Measurements from ENCODE around the gene FAM168B. TPM values are rescaled to one million over a fixed set of nuclear protein-coding genes. Genes with fewer than 3 reads are reported as not detected.
"Not testable (repeated sequence)": the region's sequence is repeated elsewhere in the genome, so short reads cannot be mapped to it uniquely, and the experiment has no call there.

Gene FAM168B
- total RNA-seq, 5 donors from 2014 or later (not counting 1 experiment from before 2014, with no cell fraction given): 61.7 to 84.0 (median 73.3) TPM

- Mint-ChIP-seq H3K27me3 (no peaks in the 10 kb centered on the region), H3K4me1 (peaks cover 54 to 67% (median 65%) of the 10 kb centered on the region in 3 donors), H3K36me3 (peaks cover 60% of the 10 kb centered on the region), H3K4me3 (no peak overlapping the region), H3K27ac (no peak overlapping the region), H3K9me3 (no peaks in the 10 kb centered on the region)
- Histone ChIP-seq H3K9me3 (no peaks in the 10 kb centered on the region), H3K27me3 (replicated peaks in 1 of 2; ENCODE audit: control insufficient read depth in 2 of 2, extremely low read depth in 1 of 2, insufficient read depth in 2 of 2, low read length in 1 of 2) (no peaks in the 10 kb centered on the region), H3K27ac (ENCODE audit: low read length) (no peak overlapping the region), H3K4me1 (ENCODE audit: control insufficient read depth in 1 of 2, extremely low read depth in 1 of 2, insufficient read depth in 2 of 2, low read length in 2 of 2) (peaks cover 0 to 18% of the 10 kb centered on the region in 2 experiments), H3K36me3 (ENCODE audit: control insufficient read depth in 2 of 2, extremely low read depth in 1 of 2, insufficient read depth in 1 of 2, low read length in 1 of 2) (peaks cover 37 to 73% of the 10 kb centered on the region in 2 donors), H3K4me3 (ENCODE audit: control insufficient read depth in 1 of 2, extremely low read depth in 1 of 2, low read length in 1 of 2) (no peak overlapping the region)
- DNase-seq (no peak), ATAC-seq (replicated peaks in 1 of 4) (no peak)
- 100% methylated on average over 4 of the region's 5 CpGs for WGBS (ENCODE audit: insufficient coverage)
- ChIA-PET POLR2A (interaction anchor here in 1 of 2 donors (0.7 kb wide), 1 partner anchor 1181 kb away, joined by 3 read pairs; no protein-coding TSS in a partner anchor), CTCF (no interaction called here)
These were observed 16.6 kb downstream of the FAM168B start for GRCh38 chr2:131076707-131077106.

GRCh38 chr2:131075578-131075977 is 17.7 kb downstream of the FAM168B start:
- H3K4me3 ChIP-seq (ENCODE audit: control insufficient read depth in 1 of 2, extremely low read depth in 1 of 2, low read length in 1 of 2); H3K27ac Mint-ChIP-seq; H3K27me3 Mint-ChIP-seq; DNase-seq; ATAC-seq (replicated peaks in 1 of 4); H3K27ac ChIP-seq (ENCODE audit: low read length); H3K9me3 Mint-ChIP-seq; POLR2A ChIA-PET; H3K27me3 ChIP-seq (replicated peaks in 1 of 2; ENCODE audit: control insufficient read depth in 2 of 2, extremely low read depth in 1 of 2, insufficient read depth in 2 of 2, low read length in 1 of 2); H3K9me3 ChIP-seq; H3K4me3 Mint-ChIP-seq; CTCF ChIA-PET: not testable (repeated sequence)
- 93% methylated on average over 3 of the region's 15 CpGs for WGBS (ENCODE audit: insufficient coverage)
- H3K36me3 ChIP-seq (ENCODE audit: control insufficient read depth in 2 of 2, extremely low read depth in 1 of 2, insufficient read depth in 1 of 2, low read length in 1 of 2): peaks cover 43 to 75% of the 10 kb centered on the region in 2 donors
- peaks cover 49 to 64% (median 62%) of the 10 kb centered on the region in 3 donors for H3K4me1 Mint-ChIP-seq
- peaks cover 0 to 18% of the 10 kb centered on the region in 2 experiments for H3K4me1 ChIP-seq (ENCODE audit: control insufficient read depth in 1 of 2, extremely low read depth in 1 of 2, insufficient read depth in 2 of 2, low read length in 2 of 2)
- H3K36me3 Mint-ChIP-seq: peaks cover 60% of the 10 kb centered on the region

- WGBS (ENCODE audit: insufficient coverage): 100% methylated on average over 3 of the region's 6 CpGs
- H3K4me3 Mint-ChIP-seq; H3K27me3 ChIP-seq (replicated peaks in 1 of 2; ENCODE audit: control insufficient read depth in 2 of 2, extremely low read depth in 1 of 2, insufficient read depth in 2 of 2, low read length in 1 of 2); POLR2A ChIA-PET; H3K27ac ChIP-seq (ENCODE audit: low read length); ATAC-seq (replicated peaks in 1 of 4); H3K9me3 Mint-ChIP-seq; DNase-seq; CTCF ChIA-PET; H3K9me3 ChIP-seq; H3K4me1 ChIP-seq (ENCODE audit: control insufficient read depth in 1 of 2, extremely low read depth in 1 of 2, insufficient read depth in 2 of 2, low read length in 2 of 2); H3K27ac Mint-ChIP-seq; H3K27me3 Mint-ChIP-seq; H3K4me3 ChIP-seq (ENCODE audit: control insufficient read depth in 1 of 2, extremely low read depth in 1 of 2, low read length in 1 of 2): not testable (repeated sequence)
- Mint-ChIP-seq H3K36me3 (peaks cover 40% of the 10 kb centered on the region), H3K4me1 (peaks cover 42 to 53% (median 48%) of the 10 kb centered on the region in 3 donors)
- peaks cover 11 to 52% of the 10 kb centered on the region in 2 donors for H3K36me3 ChIP-seq (ENCODE audit: control insufficient read depth in 2 of 2, extremely low read depth in 1 of 2, insufficient read depth in 1 of 2, low read length in 1 of 2)
These were observed 25.1 kb downstream of the FAM168B start for GRCh38 chr2:131068172-131068571.

GRCh38 chr2:131067465-131068125 is 25.7 kb downstream of the FAM168B start:
- Mint-ChIP-seq H3K9me3 (no peaks in the 10 kb centered on the region), H3K27me3 (no peaks in the 10 kb centered on the region), H3K36me3 (peaks cover 40% of the 10 kb centered on the region), H3K4me3 (no peak overlapping the region), H3K27ac (peak overlapping the region in 1 of 2 donors; percentile 16), H3K4me1 (peaks cover 42 to 55% (median 49%) of the 10 kb centered on the region in 3 donors)
- Histone ChIP-seq H3K4me3 (ENCODE audit: control insufficient read depth in 1 of 2, extremely low read depth in 1 of 2, low read length in 1 of 2) (no peak overlapping the region), H3K27ac (ENCODE audit: low read length) (no peak overlapping the region), H3K36me3 (ENCODE audit: control insufficient read depth in 2 of 2, extremely low read depth in 1 of 2, insufficient read depth in 1 of 2, low read length in 1 of 2) (peaks cover 11 to 49% of the 10 kb centered on the region in 2 donors), H3K4me1 (ENCODE audit: control insufficient read depth in 1 of 2, extremely low read depth in 1 of 2, insufficient read depth in 2 of 2, low read length in 2 of 2) (peaks cover 0 to 2% of the 10 kb centered on the region in 2 experiments), H3K27me3 (replicated peaks in 1 of 2; ENCODE audit: control insufficient read depth in 2 of 2, extremely low read depth in 1 of 2, insufficient read depth in 2 of 2, low read length in 1 of 2) (no peaks in the 10 kb centered on the region), H3K9me3 (no peaks in the 10 kb centered on the region)
- no peak for DNase-seq
- 100% methylated on average over 2 of the region's 2 CpGs for WGBS (ENCODE audit: insufficient coverage)
- POLR2A ChIA-PET: no interaction called here
- CTCF ChIA-PET: no interaction called here
- no peak for ATAC-seq (replicated peaks in 1 of 4)

GRCh38 chr2:131064589-131065512 is 28.4 kb downstream of the FAM168B start:
- Histone ChIP-seq H3K36me3 (ENCODE audit: control insufficient read depth in 2 of 2, extremely low read depth in 1 of 2, insufficient read depth in 1 of 2, low read length in 1 of 2) (peaks cover 0 to 36% of the 10 kb centered on the region in 2 donors), H3K27ac (ENCODE audit: low read length) (no peak overlapping the region), H3K27me3 (replicated peaks in 1 of 2; ENCODE audit: control insufficient read depth in 2 of 2, extremely low read depth in 1 of 2, insufficient read depth in 2 of 2, low read length in 1 of 2) (no peaks in the 10 kb centered on the region), H3K9me3 (no peaks in the 10 kb centered on the region), H3K4me1 (ENCODE audit: control insufficient read depth in 1 of 2, extremely low read depth in 1 of 2, insufficient read depth in 2 of 2, low read length in 2 of 2) (peaks cover 0 to 5% of the 10 kb centered on the region in 2 experiments), H3K4me3 (ENCODE audit: control insufficient read depth in 1 of 2, extremely low read depth in 1 of 2, low read length in 1 of 2) (no peak overlapping the region)
- Mint-ChIP-seq H3K4me3 (no peak overlapping the region), H3K27me3 (no peaks in the 10 kb centered on the region), H3K27ac (no peak overlapping the region), H3K9me3 (no peaks in the 10 kb centered on the region), H3K36me3 (peaks cover 29% of the 10 kb centered on the region), H3K4me1 (peaks cover 48 to 52% (median 48%) of the 10 kb centered on the region in 3 donors)
- POLR2A ChIA-PET: interaction anchor here in 1 of 2 donors (0.6 kb wide), 2 partner anchors 46 to 176 kb away, joined by 5 to 6 read pairs; no protein-coding TSS in a partner anchor
- whole genome bisulfite sequencing (ENCODE audit: insufficient coverage): 97% methylated on average over 5 of the region's 14 CpGs
- ATAC-seq (replicated peaks in 1 of 4) (no peak), DNase-seq (no peak)
- CTCF ChIA-PET: no interaction called here

- CTCF ChIA-PET: no interaction called here
- POLR2A ChIA-PET: no interaction called here
- Histone ChIP-seq H3K27me3 (replicated peaks in 1 of 2; ENCODE audit: control insufficient read depth in 2 of 2, extremely low read depth in 1 of 2, insufficient read depth in 2 of 2, low read length in 1 of 2) (no peaks in the 10 kb centered on the region), H3K4me3 (ENCODE audit: control insufficient read depth in 1 of 2, extremely low read depth in 1 of 2, low read length in 1 of 2) (no peak overlapping the region), H3K27ac (ENCODE audit: low read length) (no peak overlapping the region), H3K9me3 (no peaks in the 10 kb centered on the region), H3K4me1 (ENCODE audit: control insufficient read depth in 1 of 2, extremely low read depth in 1 of 2, insufficient read depth in 2 of 2, low read length in 2 of 2) (peaks cover 0 to 3% of the 10 kb centered on the region in 2 experiments), H3K36me3 (ENCODE audit: control insufficient read depth in 2 of 2, extremely low read depth in 1 of 2, insufficient read depth in 1 of 2, low read length in 1 of 2) (peaks cover 0 to 44% of the 10 kb centered on the region in 2 donors)
- Mint-ChIP-seq H3K4me3 (no peak overlapping the region), H3K9me3 (no peaks in the 10 kb centered on the region), H3K4me1 (peaks cover 49 to 54% (median 53%) of the 10 kb centered on the region in 3 donors), H3K27me3 (no peaks in the 10 kb centered on the region), H3K27ac (no peak overlapping the region), H3K36me3 (peaks cover 34% of the 10 kb centered on the region)
- DNase-seq: no peak
- WGBS (ENCODE audit: insufficient coverage): 100% methylated on average over 5 of the region's 11 CpGs
- ATAC-seq (replicated peaks in 1 of 4): no peak
These were observed 29.6 kb downstream of the FAM168B start for GRCh38 chr2:131063501-131064283.
